Panc1 (cell line): ENCODE data around the gene PLEKHF1. TPM values are rescaled to one million over a fixed set of nuclear protein-coding genes. Genes with fewer than 3 reads are reported as not detected.

ENCODE experiments used
- ATAC-seq: fragments of 200-7000 bp; cut with Tn5 transposase; 2 replicates; pipeline ENCODE4 v1.9.1; 2020; ENCODE audit warnings: mild to moderate bottlenecking, moderate library complexity
- BruUV-seq: library from RNA; stranded (reverse); fragments of 400-500 nt; replicated peaks from 2 replicates; lab custom pipeline; 2021; lab: Mats Ljungman, UMichigan
- CTCF ChIA-PET: fragments of 300-600 bp; sonication (Branson Sonifier 250); formaldehyde crosslinking; loops from one replicate; lab custom pipeline; 2022; ENCODE audit warnings: antibody characterized with exemption; lab: Charles Lee
- POLR2A ChIA-PET: fragments of 300-600 bp; sonication (Branson Sonifier 250); formaldehyde crosslinking; loops from one replicate; lab custom pipeline; 2022; ENCODE audit warnings: antibody characterized with exemption; lab: Charles Lee
- DNase-seq: peaks from one replicate; pipeline ENCODE4 v3.0.0-alpha.2; 2010; ENCODE audit warnings: low read depth, low spot score
- H3K27ac ChIP-seq: 2 replicates; pipeline ENCODE4 v1.5.1; 2011; ENCODE audit warnings: mild to moderate bottlenecking, low read length, inconsistent platforms
- H3K27me3 ChIP-seq: fragments of 200-500 bp; sonication (Bioruptor generic); 2 replicates; pipeline ENCODE4 v1.6.0; 2014; ENCODE audit warnings: low read length, inconsistent platforms; ENCODE audit not compliant: control insufficient read depth, insufficient read depth
- H3K36me3 ChIP-seq: fragments of 200-500 bp; sonication (Bioruptor generic); 2 replicates; pipeline ENCODE4 v1.5.1; 2014; ENCODE audit warnings: inconsistent platforms, mild to moderate bottlenecking, low read length, moderate library complexity; ENCODE audit not compliant: control insufficient read depth, insufficient read depth
- H3K4me1 ChIP-seq: 2 replicates; pipeline ENCODE4 v1.5.1; 2011; ENCODE audit warnings: inconsistent platforms, mild to moderate bottlenecking, low read length, moderate library complexity; ENCODE audit not compliant: control insufficient read depth, insufficient read depth
- H3K4me3 ChIP-seq, 2 experiments: 2 replicates each; pipeline ENCODE4 v1.5.1; 2011 to 2012; ENCODE audit warnings: low read depth in 2 of 2, low read length in 2 of 2, mild to moderate bottlenecking in 2 of 2, inconsistent platforms in 1 of 2, moderate library complexity in 1 of 2
- H3K9me3 ChIP-seq: fragments of 200-500 bp; sonication (Bioruptor generic); 2 replicates; pipeline ENCODE4 v1.5.1; 2014; ENCODE audit warnings: low read depth, mild to moderate bottlenecking, inconsistent platforms, low read length, moderate library complexity; ENCODE audit not compliant: control insufficient read depth, insufficient read depth
- POLR2AphosphoS5 ChIP-seq: IDR thresholded peaks from 2 replicates; pipeline ENCODE4 v1.6.1; 2012; ENCODE audit warnings: mild to moderate bottlenecking, low read depth, low read length, moderate library complexity
- SIN3A ChIP-seq: IDR thresholded peaks from 2 replicates; pipeline ENCODE4 v1.6.1; 2012; ENCODE audit warnings: low read depth, mild to moderate bottlenecking, low read length, moderate library complexity, borderline replicate concordance; ENCODE audit not compliant: insufficient read depth
- TCF7L2 ChIP-seq: IDR thresholded peaks from 2 replicates; pipeline ENCODE4 v1.6.1; 2011; ENCODE audit warnings: mild to moderate bottlenecking, low read depth, low read length, inconsistent platforms
- in situ Hi-C: cut with HindIII; loops from 2 replicates; pipeline ENCODE4 v1.10.0; 2016; ENCODE audit warnings: low sequenced_read_pairs, low pct_unique_long_range_greater_than_20kb
- intact Hi-C: fragments of 100-400 bp; cut with micrococcal nuclease; formaldehyde crosslinking; loops from one replicate; pipeline ENCODE4 v1.10.0; 2022; ENCODE audit not compliant: unreplicated experiment
- total RNA-seq: library from RNA; stranded (reverse); gene quantifications from one replicate; pipeline ENCODE4 v1.2.1, GENCODE V29; 2021; ENCODE audit not compliant: unreplicated experiment
- TF ChIP-seq, protein P1 (sequence below): fragments of 450-650 bp; IDR thresholded peaks from 2 replicates; pipeline ENCODE4 v1.5.1; 2017; ENCODE audit warnings: mild to moderate bottlenecking
- TF ChIP-seq, protein P2 (sequence below), 2 experiments: IDR thresholded peaks; 2 replicates each; pipeline ENCODE4 v1.6.1; 2011 to 2012; ENCODE audit warnings: low read depth in 2 of 2, control low read depth in 1 of 2, low read length in 1 of 2, mild to moderate bottlenecking in 1 of 2, moderate library complexity in 1 of 2; ENCODE audit not compliant: insufficient read depth in 1 of 2

The PLEKHF1 gene
- total RNA-seq, 1 experiment from 2014 or later: 22.4 TPM

DNA sequence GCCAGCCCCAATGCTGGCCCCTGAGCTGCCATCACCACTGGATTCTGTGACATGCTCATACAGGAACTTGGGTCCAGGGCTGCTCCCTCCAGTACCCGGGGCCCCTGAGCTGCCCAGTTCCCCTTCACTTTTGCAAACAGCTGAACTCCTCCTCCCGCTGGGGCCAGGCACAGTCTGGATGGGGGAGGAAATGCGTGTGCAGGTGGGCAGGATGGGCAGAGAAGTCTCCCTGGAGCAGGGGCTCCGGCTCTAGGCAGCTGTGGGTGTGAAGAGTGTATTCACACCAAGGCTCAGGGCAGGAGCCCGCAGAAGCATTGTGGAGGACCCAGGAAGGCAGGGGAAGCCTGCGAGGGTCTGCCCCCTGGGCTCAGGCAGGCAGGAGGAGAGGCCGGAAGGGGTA, 46.8 kb upstream of the PLEKHF1 start:
- DNase-seq (no peak), ATAC-seq (no peak)
- H3K4me3 ChIP-seq: no peak overlapping the region
- no peaks in the 10 kb centered on the region for H3K27me3 ChIP-seq
- POLR2A ChIA-PET: no interaction called here
- no peak overlapping the region for H3K27ac ChIP-seq
- H3K9me3 ChIP-seq: no peaks in the 10 kb centered on the region
- TF ChIP-seq, protein P1, sequence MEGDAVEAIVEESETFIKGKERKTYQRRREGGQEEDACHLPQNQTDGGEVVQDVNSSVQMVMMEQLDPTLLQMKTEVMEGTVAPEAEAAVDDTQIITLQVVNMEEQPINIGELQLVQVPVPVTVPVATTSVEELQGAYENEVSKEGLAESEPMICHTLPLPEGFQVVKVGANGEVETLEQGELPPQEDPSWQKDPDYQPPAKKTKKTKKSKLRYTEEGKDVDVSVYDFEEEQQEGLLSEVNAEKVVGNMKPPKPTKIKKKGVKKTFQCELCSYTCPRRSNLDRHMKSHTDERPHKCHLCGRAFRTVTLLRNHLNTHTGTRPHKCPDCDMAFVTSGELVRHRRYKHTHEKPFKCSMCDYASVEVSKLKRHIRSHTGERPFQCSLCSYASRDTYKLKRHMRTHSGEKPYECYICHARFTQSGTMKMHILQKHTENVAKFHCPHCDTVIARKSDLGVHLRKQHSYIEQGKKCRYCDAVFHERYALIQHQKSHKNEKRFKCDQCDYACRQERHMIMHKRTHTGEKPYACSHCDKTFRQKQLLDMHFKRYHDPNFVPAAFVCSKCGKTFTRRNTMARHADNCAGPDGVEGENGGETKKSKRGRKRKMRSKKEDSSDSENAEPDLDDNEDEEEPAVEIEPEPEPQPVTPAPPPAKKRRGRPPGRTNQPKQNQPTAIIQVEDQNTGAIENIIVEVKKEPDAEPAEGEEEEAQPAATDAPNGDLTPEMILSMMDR: no peak
- TF ChIP-seq SIN3A (no peak), POLR2AphosphoS5 (no peak), TCF7L2 (no peak)
- TF ChIP-seq, protein P2, sequence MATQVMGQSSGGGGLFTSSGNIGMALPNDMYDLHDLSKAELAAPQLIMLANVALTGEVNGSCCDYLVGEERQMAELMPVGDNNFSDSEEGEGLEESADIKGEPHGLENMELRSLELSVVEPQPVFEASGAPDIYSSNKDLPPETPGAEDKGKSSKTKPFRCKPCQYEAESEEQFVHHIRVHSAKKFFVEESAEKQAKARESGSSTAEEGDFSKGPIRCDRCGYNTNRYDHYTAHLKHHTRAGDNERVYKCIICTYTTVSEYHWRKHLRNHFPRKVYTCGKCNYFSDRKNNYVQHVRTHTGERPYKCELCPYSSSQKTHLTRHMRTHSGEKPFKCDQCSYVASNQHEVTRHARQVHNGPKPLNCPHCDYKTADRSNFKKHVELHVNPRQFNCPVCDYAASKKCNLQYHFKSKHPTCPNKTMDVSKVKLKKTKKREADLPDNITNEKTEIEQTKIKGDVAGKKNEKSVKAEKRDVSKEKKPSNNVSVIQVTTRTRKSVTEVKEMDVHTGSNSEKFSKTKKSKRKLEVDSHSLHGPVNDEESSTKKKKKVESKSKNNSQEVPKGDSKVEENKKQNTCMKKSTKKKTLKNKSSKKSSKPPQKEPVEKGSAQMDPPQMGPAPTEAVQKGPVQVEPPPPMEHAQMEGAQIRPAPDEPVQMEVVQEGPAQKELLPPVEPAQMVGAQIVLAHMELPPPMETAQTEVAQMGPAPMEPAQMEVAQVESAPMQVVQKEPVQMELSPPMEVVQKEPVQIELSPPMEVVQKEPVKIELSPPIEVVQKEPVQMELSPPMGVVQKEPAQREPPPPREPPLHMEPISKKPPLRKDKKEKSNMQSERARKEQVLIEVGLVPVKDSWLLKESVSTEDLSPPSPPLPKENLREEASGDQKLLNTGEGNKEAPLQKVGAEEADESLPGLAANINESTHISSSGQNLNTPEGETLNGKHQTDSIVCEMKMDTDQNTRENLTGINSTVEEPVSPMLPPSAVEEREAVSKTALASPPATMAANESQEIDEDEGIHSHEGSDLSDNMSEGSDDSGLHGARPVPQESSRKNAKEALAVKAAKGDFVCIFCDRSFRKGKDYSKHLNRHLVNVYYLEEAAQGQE (IDR thresholded peaks at IDR 0.05; ENCODE audit: insufficient read depth in 1 of 2, low read depth in 2 of 2, low read length in 1 of 2): no peak
- H3K4me1 ChIP-seq: no peaks in the 10 kb centered on the region
- no peaks in the 10 kb centered on the region for H3K36me3 ChIP-seq
- in situ Hi-C loops: no loop called here
- intact Hi-C loops: no loop called here
- BruUV-seq: no TSS peak
- CTCF ChIA-PET: no interaction called here

DNA sequence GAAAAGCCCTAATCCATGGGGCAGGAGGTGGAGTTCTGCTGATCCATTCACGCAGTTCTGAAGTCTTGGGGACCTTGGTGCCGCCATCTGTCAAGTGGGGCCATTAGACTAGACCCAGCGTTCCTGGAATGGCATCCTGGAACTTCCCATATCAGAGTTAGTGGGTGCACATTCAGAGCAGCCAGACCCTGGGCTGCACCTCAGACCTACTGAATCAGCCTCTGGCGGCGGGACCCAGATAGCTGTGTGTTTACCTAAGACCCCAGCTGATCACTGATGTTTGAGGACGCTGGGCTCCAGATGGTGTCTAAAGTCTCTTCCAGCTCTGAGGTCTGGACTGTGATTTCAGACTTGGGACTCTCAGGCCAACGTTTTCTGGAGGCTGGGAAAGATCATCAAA, 46.4 kb upstream of the PLEKHF1 start:
- Histone ChIP-seq H3K4me3 (no peak overlapping the region), H3K27me3 (no peaks in the 10 kb centered on the region), H3K4me1 (no peaks in the 10 kb centered on the region), H3K36me3 (no peaks in the 10 kb centered on the region), H3K9me3 (no peaks in the 10 kb centered on the region), H3K27ac (no peak overlapping the region)
- ChIA-PET CTCF (no interaction called here), POLR2A (interaction anchor here (0.5 kb wide), 1 partner anchor 171 kb away, joined by 8 read pairs; no protein-coding TSS in a partner anchor)
- no peak for DNase-seq
- no peak for ATAC-seq
- BruUV-seq: no TSS peak
- intact Hi-C loops (no loop called here), in situ Hi-C loops (no loop called here)
- TF ChIP-seq POLR2AphosphoS5: no peak

DNA sequence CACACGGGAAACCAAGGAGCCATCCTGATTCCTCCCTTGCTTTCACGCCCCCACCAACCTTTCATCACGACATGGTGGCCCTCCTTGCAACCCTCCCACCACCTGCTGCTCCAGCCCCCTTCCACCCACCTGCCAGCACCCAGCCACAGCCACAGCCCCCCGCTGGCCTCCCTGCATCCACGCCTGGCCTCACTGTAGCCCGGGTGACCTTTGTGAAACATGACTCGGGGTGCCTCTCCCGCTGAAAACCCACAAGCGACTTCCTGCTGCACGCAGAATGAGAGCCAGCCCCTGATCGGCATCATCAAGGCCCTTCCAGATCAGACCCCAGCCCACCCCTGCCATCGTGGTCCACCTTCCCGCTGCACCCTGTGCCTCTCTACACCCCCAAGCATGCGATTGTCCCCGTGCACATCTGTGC, 44.3 kb upstream of the PLEKHF1 start:
- no TSS peak for BruUV-seq
- POLR2A ChIA-PET: no interaction called here
- in situ Hi-C loops: no loop called here

More for the DNA sequence above, 44.3 kb upstream of the PLEKHF1 start:
- intact Hi-C loops: no loop called here
- Histone ChIP-seq H3K27me3 (no peaks in the 10 kb centered on the region), H3K9me3 (no peaks in the 10 kb centered on the region), H3K4me3 (no peak overlapping the region), H3K4me1 (no peaks in the 10 kb centered on the region), H3K36me3 (no peaks in the 10 kb centered on the region), H3K27ac (no peak overlapping the region)
- DNase-seq (no peak), ATAC-seq (no peak)
- TF ChIP-seq, protein P2 (IDR thresholded peaks at IDR 0.05; ENCODE audit: insufficient read depth in 1 of 2, low read depth in 2 of 2, low read length in 1 of 2): no peak
- TF ChIP-seq TCF7L2: no peak
- no peak for TF ChIP-seq SIN3A
- TF ChIP-seq POLR2AphosphoS5: no peak
- TF ChIP-seq, protein P1: no peak
- CTCF ChIA-PET: no interaction called here
